Measurements from ENCODE around the gene CCDC63. TPM values are rescaled to one million over a fixed set of nuclear protein-coding genes. Genes with fewer than 3 reads are reported as not detected.

Gene CCDC63
- total RNA-seq, 1 experiment from 2014 or later = not detected

GRCh38 chr12:110885152-110885840 is 38.5 kb downstream of the CCDC63 start:
- DNase-seq (ENCODE audit: low spot score) = no peak

DNA sequence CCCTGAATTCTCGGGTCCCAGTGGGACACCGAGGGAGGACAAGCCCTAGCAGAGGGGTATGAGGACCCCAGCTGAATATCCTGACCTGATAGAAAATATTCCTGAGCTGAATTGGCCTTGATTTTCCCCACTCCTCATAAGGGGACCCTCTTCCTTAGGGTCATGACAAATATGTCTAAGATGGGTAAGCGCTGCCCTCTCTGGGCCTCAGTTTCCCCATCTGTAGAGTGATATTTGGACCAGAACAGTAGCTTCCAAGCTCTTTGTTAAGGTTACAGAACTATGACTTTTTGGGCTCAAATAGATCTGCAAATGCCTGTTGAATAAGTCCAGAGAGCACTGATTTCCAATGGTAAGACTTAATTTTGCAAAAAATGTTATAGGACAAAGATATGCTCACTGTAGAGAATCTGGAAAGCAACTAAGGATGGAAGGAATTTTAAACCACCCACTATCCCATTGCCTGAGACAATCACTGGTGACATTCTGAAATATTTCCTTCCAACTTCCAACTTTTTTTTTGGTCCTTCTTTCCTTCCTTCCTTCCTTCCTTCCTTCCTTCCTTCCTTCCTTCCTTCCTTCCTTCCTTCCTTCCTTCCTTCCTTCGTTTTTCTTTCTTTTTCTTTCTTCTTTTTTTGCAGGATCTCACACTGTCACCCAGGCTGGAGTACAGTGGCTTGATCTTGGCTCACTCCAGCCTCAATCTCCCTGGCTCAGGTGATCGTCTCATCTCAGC is 41.6 kb downstream of the CCDC63 start:
- no peak for DNase-seq (ENCODE audit: low spot score)

DNA sequence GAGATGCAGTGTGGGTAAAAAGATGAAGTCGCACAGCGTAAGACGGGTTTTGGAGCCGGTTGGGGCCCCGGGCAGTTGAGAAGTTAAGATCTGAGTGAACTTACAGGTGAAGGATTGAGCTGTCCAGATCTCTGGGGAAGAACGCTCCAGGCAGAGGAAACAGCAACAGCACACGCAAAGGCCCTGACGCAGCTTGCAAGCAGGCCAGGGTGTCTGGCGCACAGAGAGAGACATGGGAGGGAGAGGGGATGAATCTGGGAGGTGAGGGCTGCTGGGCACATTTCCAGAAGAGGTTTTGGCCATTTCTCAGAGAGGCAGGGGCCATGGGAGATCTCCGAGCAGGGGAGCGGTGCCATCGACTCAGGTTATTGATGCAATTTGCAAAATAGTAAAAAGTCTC is 42.6 kb downstream of the CCDC63 start:
- no peak for DNase-seq (ENCODE audit: low spot score)

DNA sequence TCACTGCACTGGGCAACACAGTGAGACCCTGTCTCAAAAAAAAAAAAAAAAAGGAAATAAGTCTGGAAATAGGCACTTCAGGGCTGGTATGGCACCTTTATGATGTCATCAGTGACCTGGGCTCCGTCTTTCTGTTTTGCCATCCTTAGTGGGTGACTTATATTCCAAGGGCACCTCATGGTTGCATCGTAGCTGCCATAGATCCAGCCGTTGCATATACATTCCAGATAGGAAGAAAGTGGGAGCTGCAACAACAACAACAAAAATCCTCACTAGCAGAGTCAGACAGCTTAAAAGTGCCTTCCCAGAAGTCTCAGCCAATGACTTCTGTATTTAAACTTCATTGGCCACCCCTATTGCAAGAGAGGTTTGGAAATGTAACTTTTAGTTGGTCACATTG is 47.2 kb downstream of the CCDC63 start:
- no peak for DNase-seq (ENCODE audit: low spot score)

DNA sequence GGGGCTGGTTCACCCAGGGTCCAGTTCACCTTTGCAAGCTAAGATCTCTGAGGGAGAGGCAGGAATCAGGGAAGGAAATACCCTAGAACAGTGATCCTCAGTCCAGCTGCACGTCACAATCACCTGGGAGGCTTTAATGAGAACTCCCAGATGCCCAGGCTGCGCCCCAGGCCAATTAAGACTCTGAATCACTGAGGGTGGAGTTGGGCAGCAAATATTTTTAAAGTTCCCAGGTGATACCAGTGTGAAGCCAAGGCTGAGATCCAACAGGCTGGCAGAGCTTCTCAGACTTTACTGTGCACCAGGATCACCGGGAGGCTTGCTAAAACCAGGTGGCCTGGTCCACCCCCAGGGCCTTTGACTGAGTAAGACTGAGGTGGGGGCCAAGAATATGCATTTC is 49.8 kb downstream of the CCDC63 start:
- DNase-seq (ENCODE audit: low spot score) = no peak

DNA sequence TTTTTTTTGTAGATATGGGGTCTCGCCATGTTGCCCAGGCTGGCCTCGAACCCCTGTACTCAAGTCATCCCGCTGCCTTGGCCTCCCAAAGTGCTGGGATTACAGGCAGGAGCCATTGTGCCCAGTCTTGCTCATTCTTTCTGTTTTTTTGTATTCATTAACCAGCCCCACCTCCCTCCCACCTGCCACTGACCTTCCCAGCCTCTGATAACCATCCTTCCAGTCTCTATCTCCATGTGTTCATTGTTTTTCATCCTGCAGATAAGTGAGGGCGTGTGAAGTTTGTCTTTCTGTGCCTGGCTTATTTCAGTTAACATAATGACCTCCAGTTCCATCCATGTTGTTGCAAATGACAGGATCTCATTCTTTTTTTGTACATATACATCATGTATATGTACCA is 54.6 kb downstream of the CCDC63 start:
- no peak for DNase-seq (ENCODE audit: low spot score)

DNA sequence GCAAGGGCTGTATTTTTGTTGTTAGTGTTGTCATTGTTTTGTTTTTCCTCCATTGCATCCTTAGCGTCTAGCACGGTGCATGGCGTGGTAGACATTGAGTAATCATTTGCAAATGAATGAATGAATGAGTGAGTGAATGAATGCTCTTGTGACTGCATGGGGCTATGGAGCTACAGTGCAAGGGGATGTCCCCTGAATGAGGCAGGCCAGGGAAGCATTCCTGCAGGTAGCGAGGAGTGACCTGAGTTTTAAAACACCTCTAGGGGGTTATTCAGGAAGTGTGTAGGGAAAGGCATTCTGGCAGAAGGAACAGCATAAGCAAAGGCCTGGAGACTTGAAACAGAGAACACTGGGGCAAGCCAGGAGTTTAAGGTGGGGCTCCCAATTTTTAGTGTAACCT is 56.7 kb downstream of the CCDC63 start:
- DNase-seq (ENCODE audit: low spot score) = no peak

- DNase-seq (ENCODE audit: low spot score) = no peak
These were observed 59.3 kb downstream of the CCDC63 start for GRCh38 chr12:110906083-110906482.

GRCh38 chr12:110906516-110906915 is 59.7 kb downstream of the CCDC63 start:
- no peak for DNase-seq (ENCODE audit: low spot score)

- DNase-seq (ENCODE audit: low spot score) = no peak
These were observed 60.2 kb downstream of the CCDC63 start for GRCh38 chr12:110906985-110907384.

DNA sequence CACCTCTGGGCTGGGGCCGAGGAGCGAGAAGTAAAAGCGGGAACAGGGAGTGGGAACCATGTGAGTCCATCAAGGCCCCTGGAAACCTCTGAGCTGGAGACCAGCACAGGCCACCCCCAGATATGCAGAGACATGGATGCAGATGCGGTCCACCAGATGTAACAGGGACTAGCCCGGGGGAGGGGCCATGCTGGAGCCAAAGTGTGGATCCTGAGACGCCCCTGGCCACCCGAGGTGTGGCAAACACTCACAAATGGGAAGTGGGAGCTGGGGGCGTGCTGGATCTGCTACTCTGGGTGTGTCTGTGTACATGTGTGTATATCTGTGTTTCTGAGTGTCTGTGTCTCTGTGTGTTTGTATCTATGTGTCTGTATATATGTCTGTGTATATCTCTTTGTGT is 60.8 kb downstream of the CCDC63 start:
- no peak for DNase-seq (ENCODE audit: low spot score)

DNA sequence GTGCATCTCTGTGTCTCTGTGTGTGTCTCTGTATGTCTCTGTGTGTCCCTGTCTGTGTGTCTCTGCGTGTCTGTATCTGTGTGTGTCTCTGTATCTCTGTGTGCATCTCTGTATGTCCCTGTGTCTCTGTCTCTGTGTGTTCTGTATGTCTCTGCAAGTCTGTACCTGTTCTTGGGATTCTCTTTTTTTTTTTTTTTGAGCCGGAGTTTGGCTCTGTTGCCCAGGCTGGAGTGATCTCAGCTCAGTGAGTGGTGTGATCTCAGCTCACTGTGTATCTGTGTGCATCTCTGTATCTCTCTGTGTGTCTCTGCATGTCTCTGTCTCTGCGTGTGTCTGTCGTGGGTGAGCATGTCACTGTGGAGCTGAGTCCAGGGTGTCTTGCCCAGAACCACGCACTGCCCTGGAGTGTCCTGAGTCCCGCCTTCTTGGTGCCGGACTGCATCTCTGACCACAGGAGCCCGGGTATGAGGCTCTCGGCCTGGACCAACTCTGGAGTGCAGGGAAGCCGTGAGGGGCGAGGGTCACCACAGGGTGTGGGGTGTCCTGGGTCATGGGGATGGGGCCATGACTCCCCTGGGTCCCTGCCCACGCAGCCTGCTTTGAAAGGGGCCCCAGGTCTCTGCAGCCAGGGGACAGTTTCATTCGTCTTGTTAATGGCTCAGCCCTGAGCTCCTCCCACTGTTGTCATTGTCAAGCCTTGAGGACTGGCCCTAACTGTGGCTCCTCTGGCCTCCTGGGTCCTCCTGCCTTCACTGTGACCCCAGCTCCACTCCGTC is 61.8 kb downstream of the CCDC63 start:
- DNase-seq (ENCODE audit: low spot score) = no peak

GRCh38 chr12:110912263-110912662 is 65.5 kb downstream of the CCDC63 start:
- no peak for DNase-seq (ENCODE audit: low spot score)

GRCh38 chr12:110913119-110914056 is 66.6 kb downstream of the CCDC63 start:
- DNase-seq (ENCODE audit: low spot score) = no peak

DNA sequence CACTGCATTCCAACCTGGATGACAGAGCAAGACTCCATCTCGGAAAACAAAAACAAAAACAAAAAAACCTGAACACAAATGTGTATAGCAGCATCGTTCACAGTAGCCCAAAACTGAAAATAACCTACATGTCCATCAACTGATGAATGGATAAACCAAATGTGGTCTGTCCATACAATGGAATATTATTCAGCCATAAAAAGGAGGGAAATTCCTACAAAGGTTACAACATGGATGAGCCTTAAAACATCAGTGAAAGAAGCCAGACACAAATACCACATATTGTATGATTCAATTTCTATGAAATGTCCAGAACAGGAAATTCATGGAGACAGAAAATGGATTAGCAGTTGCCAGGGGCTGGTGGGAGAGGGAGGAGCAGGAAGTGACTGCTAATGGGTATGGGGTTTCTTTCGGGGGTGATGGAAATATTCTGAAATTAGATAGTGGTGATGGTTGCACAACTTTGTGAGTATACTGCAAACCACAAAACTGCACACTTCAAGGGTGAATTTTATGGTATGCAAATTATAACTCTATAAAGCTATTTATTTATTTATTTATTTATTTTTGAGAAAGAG is 69.6 kb downstream of the CCDC63 start:
- DNase-seq (ENCODE audit: low spot score) = no peak

DNA sequence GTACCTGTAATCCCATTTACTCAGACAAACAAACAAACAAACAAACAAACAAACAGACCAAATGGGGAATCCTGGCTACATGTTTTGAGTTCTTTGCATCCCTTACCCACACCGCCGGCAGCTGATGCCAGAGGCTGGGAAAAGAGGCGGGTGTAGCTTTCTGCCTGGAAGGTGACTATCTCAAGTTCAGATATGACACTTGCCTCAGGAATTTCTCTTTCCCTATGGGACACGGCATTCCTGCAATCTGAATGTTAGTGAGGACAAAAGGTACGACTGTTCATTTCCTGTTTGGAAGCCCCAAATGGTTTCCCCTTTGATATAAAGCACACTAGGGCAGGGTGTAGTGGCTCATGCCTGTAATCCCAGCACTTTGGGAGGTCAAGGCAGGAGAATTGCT is 70.7 kb downstream of the CCDC63 start:
- peak; percentile 67 for DNase-seq (ENCODE audit: low spot score)

GRCh38 chr12:110917961-110918360 is 71.2 kb downstream of the CCDC63 start:
- DNase-seq (ENCODE audit: low spot score) = no peak

DNA sequence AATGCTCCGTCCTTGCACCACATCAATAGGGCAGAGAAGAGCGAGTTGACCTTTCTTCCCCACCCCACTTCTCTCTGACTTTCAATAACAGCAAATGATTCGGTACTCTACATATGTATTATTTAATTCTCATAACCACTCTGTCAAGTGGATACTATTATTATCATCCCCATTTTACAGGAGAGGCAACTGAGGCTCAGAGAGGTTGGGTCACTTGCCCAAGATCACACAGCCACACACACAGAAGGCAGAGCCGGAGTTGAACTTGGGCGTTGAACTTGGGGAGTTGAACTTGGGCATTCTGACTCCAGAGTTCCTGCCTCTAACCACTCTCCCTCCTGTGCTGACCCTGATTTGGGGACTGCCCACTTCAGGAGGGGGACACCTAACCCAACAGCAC is 72.9 kb downstream of the CCDC63 start:
- DNase-seq (ENCODE audit: low spot score) = no peak

GRCh38 chr12:110920324-110920910 is 73.6 kb downstream of the CCDC63 start, which contains the start of gene MYL2:
Gene MYL2 (minus strand): TSS chr12:110920579. CDS start chr12:110920529, 50 bp downstream.
- no peak for DNase-seq (ENCODE audit: low spot score)

GRCh38 chr12:110921262-110921661 is 74.5 kb downstream of the CCDC63 start:
- peak; percentile 35 for DNase-seq (ENCODE audit: low spot score)

DNA sequence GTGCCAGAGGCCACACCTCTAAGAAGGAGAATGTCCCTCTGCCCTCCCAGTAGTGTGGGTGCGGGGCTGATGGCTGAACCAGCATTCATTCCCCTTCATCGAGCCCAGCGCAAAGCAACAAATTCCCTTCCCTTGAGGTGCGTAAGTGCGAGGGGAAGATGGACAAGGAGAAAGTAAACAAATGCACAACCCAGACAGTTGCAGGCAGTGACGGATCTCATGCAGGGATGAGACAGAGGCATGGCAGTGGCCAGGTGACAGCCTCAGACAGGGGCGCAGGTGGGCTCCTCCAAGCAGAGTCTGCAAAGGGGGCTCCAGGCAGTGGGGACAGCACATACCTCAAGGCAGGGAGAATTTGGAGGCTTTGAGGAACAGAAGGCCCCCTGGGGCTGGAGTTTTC is 75.9 kb downstream of the CCDC63 start:
- no peak for DNase-seq (ENCODE audit: low spot score)

Measured in H4 (cell line).